Esophagus squamous epithelium (tissue), 4 donors: ENCODE data around the gene DSCAML1.

Experiments used
- CTCF ChIP-seq, 6 experiments: fragments of 450-650 bp in 4 of 6; fragments of 200-600 bp in 2 of 6; sonication (generic) in 2 of 6; IDR thresholded peaks; one replicate each; pipeline ENCODE4 v1.5.1; 2016 to 2019; ENCODE audit warnings: antibody characterized with exemption in 6 of 6, mild to moderate bottlenecking in 4 of 6, moderate library complexity in 4 of 6
- POLR2A ChIP-seq, 4 donors: fragments of 450-650 bp; IDR thresholded peaks; one replicate each; pipeline ENCODE4 v1.6.1; 2017; ENCODE audit warnings: antibody characterized with exemption in 4 of 4, mild to moderate bottlenecking in 4 of 4, moderate library complexity in 3 of 4

DNA sequence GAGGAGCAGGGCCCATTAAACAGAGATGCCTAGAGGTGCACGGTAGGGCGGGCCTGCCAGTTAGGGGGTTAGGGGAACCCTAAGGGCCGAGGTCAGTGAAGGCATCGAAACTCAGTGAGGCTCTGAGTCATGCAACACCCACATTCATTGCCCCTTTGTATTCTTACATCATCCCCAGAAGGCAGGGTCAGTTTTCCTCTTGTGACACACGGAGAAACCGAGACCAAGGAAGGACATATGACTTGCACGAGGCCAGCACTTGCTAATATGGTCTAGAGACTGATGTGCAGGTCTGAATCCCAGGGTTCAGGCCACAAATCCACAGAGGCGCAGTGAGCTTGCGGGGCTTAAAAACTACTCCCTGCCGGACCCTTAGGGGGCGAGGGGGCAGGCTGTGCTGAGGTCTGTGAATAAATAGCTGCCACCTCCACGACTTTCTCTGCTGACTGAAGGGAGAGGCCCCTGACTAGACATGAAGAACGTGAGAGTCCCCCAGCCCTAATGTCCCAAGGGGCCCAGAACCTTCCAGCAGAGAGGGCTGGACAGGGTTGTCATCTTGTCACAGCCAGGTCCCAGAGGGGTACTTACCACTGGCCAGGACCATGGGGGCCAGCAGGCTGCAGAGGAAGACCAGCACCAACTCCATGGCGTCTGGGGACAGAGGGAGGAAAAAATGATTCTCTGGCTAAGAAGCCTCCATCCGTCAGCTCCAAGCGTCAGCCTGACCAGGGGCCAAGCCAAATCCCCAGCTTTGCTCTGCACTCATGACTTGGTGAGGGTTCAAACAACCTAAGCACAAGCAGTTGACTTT lies 45.3 kb upstream of the DSCAML1 start:
- TF ChIP-seq CTCF (IDR thresholded peaks at IDR 0.05) (no peak), POLR2A (IDR thresholded peaks at IDR 0.05) (no peak)
